SK-N-SH treated with all-trans-retinoic acid at 6 μM for 48 hours (cell line): ENCODE measurements around the gene C22orf15.

Experiments used
- ARNTL ChIP-seq: fragments of 450-650 bp; formaldehyde crosslinking; IDR thresholded peaks from 2 replicates; pipeline ENCODE4 v1.5.0; 2020; ENCODE audit warnings: low read depth, mild to moderate bottlenecking, moderate library complexity, borderline replicate concordance
- BACH2 ChIP-seq: fragments of 250-450 bp; sonication (Bioruptor Pico); IDR thresholded peaks from 2 replicates; pipeline ENCODE4 v1.9.0; 2021; ENCODE audit warnings: mild to moderate bottlenecking, borderline replicate concordance
- ESRRG ChIP-seq: fragments of 250-450 bp; sonication (Bioruptor Pico); IDR thresholded peaks from 2 replicates; pipeline ENCODE4 v1.6.1; 2021; ENCODE audit warnings: mild to moderate bottlenecking
- SNAI2 ChIP-seq: fragments of 250-450 bp; sonication (Bioruptor Pico); IDR thresholded peaks from 2 replicates; pipeline ENCODE4 v1.5.0; 2020; ENCODE audit warnings: mild to moderate bottlenecking, moderate library complexity
- TCF4 ChIP-seq: fragments of 250-450 bp; sonication (Bioruptor Pico); IDR thresholded peaks from 2 replicates; pipeline ENCODE4 v1.8.0; 2021; ENCODE audit warnings: mild to moderate bottlenecking, moderate library complexity, borderline replicate concordance
- ZFP3 ChIP-seq: fragments of 250-450 bp; sonication (Bioruptor Pico); IDR thresholded peaks from 2 replicates; pipeline ENCODE4 v1.5.0; 2020; ENCODE audit warnings: mild to moderate bottlenecking, moderate library complexity
- TF ChIP-seq, protein P1 (sequence below): fragments of 250-450 bp; sonication (Bioruptor Pico); IDR thresholded peaks from 2 replicates; pipeline ENCODE4 v1.8.0; 2020; ENCODE audit warnings: mild to moderate bottlenecking, moderate library complexity, borderline replicate concordance
- TF ChIP-seq, protein P2 (sequence below): fragments of 250-450 bp; sonication (Bioruptor Pico); IDR thresholded peaks from 2 replicates; pipeline ENCODE4 v1.5.1; 2021; ENCODE audit warnings: mild to moderate bottlenecking, moderate library complexity

DNA sequence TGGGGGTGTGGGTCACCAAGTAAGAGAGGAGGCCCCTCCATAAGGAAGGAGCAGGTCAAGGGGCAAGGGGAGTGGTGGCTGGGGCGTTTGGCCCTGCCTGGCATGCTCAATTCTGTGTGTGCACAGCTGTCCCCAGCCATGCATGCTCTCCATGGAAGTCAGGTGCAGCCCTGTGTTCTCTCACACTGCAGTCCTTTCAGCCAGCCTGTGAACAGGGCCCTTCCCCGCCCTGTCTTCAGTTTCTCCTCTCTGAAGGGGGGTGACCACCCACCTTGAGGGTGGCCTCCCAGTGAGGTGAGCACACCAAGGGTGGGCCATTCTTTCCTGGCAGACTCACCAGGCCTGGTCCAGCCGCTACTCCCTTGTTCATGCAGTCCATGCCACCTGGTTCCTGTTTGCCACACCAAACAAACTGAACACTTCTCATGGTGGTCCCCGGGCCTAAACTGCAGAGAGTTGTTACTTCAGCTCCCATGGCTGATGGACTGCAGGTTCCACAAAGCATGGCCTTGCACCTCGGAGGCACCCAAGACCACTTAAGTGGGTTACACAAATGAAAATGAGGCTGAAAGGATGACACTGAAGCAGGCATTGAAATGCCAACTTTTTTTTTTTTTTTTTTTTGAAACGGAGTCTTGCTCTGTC lies 6.7 kb downstream of the C22orf15 start:
- TF ChIP-seq, protein P1, sequence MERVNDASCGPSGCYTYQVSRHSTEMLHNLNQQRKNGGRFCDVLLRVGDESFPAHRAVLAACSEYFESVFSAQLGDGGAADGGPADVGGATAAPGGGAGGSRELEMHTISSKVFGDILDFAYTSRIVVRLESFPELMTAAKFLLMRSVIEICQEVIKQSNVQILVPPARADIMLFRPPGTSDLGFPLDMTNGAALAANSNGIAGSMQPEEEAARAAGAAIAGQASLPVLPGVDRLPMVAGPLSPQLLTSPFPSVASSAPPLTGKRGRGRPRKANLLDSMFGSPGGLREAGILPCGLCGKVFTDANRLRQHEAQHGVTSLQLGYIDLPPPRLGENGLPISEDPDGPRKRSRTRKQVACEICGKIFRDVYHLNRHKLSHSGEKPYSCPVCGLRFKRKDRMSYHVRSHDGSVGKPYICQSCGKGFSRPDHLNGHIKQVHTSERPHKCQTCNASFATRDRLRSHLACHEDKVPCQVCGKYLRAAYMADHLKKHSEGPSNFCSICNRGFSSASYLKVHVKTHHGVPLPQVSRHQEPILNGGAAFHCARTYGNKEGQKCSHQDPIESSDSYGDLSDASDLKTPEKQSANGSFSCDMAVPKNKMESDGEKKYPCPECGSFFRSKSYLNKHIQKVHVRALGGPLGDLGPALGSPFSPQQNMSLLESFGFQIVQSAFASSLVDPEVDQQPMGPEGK (CRISPR knock-in tag), result no peak
- TF ChIP-seq ZFP3 (CRISPR knock-in tag), result no peak
- TF ChIP-seq TCF4 (CRISPR knock-in tag), result no peak
- no peak for TF ChIP-seq ESRRG (CRISPR knock-in tag)
- TF ChIP-seq, protein P2, sequence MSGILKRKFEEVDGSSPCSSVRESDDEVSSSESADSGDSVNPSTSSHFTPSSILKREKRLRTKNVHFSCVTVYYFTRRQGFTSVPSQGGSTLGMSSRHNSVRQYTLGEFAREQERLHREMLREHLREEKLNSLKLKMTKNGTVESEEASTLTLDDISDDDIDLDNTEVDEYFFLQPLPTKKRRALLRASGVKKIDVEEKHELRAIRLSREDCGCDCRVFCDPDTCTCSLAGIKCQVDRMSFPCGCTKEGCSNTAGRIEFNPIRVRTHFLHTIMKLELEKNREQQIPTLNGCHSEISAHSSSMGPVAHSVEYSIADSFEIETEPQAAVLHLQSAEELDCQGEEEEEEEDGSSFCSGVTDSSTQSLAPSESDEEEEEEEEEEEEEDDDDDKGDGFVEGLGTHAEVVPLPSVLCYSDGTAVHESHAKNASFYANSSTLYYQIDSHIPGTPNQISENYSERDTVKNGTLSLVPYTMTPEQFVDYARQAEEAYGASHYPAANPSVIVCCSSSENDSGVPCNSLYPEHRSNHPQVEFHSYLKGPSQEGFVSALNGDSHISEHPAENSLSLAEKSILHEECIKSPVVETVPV (CRISPR knock-in tag), result no peak
- TF ChIP-seq BACH2, result no peak
- TF ChIP-seq ARNTL, result no peak
- no peak for TF ChIP-seq SNAI2 (CRISPR knock-in tag)
